GM18502 (cell line): ENCODE measurements around the gene EPHB2.

Experiments
- ATAC-seq: cut with Tn5 transposase; IDR thresholded peaks from one replicate; pipeline ENCODE4 v1.9.1; 2021; ENCODE audit warnings: mild to moderate bottlenecking; ENCODE audit not compliant: unreplicated experiment, poor library complexity

EPHB2 gene

DNA sequence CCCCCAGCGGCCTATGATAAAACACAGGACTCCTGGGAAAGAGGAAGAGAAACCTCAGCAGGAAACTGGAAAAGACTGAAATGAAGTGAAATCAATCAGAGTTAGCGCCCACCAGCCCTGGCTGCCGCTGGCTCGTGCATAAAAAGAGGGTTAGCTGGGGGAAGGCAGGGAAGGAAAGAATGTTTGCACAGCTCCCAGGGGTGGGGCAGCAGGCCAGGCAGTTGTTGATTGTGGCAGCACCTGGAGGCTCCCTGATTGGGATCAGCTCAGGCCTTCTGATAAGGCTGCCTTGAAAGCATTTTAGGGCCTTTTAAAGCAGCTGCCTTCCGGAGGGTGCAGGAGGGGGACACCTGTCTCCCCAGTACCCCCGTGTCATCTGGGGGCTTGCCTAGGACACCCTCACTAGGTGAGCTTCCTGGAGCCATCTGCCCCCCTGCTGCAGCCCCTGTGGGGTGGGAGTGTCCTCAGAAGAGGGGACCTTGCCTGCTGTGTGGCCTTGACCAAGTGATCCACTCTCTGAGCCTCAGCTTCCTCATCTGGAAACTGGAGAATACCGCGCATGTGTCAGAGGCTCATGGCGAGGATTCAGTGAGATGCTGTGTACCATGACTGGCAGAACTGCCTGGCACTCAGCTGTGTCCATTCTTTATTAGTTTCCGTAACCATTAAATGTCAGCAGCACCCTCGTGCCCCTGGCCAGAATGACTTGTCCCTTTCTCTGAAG lies 6.6 kb downstream of the EPHB2 start:
- no peak for ATAC-seq

DNA sequence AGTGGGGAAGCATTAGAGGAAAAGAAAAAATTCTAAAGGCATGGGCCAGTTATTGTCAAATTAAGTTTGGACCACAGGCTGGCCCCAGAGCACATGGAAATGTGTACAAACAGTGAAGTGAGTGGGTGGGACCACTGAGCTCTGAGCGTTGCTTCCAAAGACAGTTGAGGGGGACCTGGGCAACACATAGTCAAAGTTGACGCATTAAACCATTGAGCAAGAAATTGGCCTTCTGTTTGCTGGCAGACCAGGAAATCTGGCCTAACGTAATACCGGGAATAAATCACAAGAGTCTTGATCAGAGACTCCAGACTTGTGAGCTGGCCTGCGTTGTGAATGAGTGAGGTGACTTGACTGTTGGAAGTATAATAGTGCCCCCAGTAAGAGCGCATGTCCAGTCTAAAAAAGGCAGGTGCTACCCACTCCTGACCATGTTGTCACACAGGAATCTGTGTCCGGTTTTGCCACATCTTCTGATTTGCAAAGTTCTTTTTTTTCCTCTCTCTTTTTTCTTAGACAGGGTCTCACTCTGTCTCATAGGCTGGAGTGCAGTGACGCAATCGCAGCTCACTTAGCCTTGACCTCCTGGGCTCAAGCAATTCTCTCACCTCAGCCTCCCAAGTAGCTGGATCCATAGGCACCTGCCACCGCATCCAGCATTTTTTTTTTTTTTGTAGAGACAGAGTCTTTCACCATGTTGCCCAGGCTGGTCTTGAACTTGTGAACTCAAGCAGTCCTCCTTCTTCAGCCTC lies 10.7 kb downstream of the EPHB2 start:
- ATAC-seq, result no peak

DNA sequence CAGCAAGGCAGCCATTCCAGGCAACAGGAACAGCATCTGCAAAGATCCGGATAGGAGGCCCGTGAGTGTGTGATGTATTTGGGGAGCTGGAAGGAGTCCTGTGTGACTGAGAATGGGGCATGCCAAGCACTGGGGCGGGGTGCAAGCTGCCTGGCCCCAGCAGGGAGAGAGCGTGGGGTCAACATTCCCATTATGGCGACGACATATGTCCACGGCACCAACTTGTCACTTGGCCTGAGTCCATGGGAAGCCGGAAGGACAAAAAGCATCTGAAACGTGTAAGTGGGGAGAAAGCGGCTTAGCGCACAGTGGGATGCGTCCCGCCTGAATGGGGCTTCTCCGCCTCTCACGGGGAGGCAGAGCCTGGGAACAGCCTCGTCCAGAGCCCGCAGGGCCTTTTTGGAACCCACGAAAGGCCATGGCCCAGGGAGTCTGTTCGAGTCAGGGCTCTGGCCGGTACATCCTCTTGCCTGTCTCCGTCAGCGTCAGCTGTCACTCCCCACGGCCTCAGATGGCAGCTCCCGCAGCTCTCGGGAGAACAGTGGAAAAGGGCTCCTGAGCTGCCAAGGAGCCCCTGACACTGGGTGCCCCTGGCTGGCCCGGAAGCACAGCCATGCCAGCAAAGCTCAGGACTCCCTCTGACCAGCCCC lies 12.4 kb downstream of the EPHB2 start:
- no peak for ATAC-seq

DNA sequence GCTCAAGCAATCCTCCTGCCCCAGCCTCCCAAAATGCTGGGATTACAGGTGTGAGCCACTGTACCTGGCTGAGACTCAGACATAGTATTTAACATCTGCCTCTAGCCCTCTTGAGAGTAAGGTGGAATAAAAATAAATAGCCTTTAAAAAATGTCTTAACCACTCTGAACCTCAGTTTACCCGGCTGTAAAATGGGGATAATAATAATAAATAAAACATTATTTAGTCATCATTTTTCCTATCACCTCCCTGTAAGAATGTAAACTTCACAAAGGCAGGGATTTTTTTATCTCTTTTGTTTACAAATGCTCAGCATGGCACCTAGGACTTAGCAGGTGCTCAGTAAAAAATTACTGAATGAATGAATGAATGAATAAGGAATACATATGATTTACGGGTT lies 17.2 kb downstream of the EPHB2 start:
- ATAC-seq, result no peak

DNA sequence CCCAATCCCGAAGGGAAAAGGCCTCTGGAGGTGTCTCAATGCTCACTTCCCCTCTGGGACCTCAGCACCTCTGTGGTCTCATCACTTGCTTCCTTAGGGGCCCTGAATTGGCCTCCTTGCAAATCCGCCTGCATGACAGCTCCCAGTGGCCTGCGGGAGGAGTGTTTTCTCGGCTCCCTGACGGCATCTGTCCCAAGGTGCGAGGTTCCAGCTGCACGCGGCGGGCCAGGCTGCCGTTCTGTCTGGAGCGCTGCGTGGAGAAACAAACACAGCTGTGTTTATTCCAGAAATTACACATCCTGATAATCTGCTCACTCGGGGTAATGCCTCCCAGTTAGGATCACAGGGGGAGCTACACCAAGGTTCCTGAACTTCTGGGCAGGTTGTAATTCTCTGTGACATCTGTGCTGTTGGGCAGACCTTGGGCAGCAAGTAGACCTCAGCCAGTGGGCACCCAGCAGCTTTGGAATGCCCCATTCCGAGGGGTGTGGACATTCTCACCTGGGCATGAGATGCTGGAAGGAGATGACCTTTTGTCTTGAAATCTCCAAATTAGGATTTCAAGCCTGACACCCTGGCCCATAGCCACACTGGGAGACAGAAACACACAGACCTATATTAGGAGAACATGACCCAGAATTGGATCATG lies 18.2 kb downstream of the EPHB2 start:
- no peak for ATAC-seq

DNA sequence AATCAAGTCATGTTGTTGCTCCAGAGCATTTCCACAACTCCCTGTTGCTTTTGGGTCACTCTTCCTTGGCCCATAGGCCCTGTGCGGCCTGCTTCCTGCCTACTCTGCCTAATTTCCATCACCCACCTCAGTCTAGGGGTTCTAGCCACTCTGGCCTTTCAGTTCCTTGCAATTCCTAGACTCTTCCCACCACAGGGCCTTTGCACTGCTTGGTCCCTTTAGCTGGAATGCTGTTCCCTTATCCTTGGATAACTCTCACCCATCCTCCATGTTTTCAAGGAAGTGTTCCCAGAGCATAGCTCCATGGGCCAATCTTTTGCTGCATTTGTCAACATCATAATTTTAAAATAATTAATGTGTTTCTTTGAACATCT lies 18.7 kb downstream of the EPHB2 start:
- ATAC-seq, result no peak

DNA sequence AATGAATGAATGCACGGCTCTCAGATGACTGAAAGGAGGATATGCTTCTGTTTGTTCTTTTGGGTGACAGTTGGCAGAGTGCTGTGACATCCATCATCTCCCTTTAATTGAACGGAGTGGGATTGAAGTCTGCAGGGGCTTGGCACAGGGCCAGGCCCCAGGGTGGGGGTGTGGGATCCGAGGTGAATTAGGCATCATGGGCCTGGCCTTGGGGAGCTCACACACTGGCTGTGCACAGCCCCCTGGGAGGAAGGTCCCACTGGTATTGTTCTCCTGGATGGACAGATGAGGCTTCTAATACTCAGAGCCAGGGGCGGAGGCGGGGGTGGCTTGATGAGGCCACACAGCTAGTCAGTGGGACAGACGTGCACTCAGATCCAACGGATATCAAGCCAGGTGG lies 19.3 kb downstream of the EPHB2 start:
- no peak for ATAC-seq

DNA sequence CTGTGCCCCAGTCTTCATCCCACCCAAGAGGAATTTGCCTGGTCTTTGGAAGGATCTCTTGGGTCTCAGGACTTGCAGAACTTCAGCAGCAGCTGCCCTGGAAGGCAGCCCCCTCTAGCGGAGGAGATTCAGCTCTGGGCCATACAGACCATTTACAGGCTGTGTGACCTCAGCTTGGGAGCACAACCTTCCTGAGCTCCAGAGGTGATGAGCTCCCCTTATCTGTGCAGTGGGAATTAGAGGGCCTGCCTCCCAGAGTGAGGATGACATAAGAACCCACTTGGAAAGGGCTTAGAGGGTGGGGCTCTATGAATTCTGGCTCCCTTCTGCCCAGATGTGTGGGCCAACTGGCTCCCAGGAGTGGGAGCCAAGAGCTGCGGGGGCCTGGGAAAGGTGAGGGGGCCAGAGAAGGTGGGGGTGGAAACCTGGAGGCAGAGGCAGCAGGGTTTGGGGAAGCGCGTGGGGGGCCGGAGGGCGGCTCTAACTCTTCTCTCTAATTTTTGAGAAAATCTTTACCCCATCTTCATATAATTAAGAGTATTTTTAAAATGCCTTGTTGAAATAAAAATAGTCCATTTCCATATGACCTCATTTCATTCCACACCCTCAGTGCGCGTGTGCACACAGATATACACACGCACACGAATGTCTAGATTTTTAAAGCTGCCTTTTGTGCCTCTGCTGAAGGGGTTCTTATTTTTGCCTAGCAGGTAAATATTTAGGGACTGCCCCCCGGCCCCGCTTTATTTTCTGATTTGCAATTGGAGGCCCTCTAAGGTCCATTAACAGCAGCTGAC lies 21.5 kb downstream of the EPHB2 start:
- ATAC-seq, result no peak

DNA sequence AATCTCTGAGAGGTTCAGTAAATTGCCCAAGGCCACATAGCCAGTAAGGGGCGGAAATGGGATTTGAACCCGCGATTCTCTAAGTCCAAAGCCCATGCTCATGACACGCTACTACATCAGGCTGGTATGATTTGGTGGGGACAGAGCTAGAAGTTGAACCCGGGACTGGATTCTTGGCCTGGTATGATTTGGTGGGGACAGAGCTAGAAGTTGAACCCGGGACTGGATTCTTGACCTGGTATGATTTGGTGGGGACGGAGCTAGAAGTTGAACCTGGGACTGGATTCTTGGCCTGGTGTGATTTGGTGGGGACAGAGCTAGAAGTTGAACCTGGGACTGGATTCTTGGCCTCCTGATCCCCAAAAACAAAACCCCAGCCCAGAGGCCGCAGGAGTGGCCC lies 23.0 kb downstream of the EPHB2 start:
- ATAC-seq, result no peak

DNA sequence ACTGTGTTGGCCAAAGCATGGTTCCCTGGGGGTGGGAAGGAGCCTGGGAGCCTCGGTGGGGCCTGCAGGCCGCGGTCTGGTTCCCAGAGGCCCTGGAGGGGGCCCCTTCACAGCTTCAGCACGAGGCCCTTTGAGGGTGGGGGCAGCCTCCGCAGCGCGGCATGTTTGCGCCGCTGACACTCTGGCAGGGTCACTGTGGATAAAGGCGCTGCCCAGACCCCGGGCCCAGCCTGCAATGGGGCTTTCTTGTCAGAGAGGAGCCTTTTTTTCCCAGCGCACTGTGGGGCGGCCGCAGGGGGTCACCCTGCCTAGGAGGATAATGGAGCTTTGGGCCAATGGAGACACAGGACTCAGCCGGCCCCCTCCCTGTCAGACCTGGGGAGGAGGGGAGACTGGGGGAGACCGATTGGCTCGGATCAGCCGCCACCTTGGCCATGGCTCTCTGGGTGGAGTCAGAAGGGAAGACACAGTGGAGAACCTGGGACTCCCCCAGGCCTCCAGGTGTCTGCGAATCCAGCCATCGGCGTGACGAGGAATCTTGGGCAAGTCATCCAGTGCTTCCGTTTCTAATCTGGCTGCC lies 26.0 kb downstream of the EPHB2 start:
- ATAC-seq, result no peak

DNA sequence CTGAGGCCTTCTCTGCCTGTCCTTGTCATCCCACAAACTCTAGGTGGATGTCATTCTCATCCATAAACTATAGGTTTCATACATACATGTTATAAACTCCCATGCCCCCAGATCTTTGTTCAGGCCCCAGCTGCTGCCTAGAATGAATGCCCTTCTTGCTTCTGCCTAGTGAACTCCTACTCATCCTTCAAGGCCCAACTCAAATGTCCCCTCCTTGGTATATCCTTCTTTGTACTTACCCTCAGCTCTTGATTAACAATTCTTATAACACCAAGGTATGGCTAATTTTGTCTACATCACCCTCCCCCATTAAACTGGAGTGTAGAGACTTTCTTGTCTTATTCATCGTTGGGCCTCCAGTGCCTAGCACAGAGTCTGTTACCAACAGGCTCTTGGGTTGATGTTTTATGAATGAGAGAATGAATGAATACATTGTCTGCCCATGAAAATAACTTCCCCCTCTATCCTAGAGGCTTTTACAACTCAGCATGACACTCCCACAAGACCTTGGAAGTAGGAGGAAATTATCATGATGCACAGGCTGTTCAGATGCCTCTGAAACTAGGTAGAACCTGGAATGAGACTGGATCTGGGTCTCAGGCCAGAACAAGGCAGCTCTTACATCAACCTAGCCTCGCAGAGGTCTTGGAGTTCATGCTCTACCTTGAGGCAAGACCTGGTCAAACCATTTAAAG lies 26.9 kb downstream of the EPHB2 start:
- ATAC-seq, result no peak

DNA sequence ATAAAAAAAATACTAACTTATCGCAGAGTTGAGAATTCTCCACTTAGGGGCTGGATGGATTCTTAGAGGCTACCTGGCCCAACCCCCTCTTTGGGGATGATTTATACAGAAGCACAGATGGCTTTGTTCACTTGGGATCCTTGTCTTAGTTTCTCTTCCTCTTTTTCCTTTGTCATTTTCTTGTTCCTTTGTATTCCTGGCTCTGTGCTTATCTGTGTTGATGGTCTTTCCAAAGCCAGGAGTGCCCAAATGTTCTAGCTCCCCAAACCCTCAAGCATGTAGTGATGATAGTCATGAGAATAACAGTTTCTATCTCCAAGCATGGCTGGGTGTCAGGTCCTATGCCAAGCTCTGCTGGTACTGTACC lies 27.4 kb downstream of the EPHB2 start:
- no peak for ATAC-seq

DNA sequence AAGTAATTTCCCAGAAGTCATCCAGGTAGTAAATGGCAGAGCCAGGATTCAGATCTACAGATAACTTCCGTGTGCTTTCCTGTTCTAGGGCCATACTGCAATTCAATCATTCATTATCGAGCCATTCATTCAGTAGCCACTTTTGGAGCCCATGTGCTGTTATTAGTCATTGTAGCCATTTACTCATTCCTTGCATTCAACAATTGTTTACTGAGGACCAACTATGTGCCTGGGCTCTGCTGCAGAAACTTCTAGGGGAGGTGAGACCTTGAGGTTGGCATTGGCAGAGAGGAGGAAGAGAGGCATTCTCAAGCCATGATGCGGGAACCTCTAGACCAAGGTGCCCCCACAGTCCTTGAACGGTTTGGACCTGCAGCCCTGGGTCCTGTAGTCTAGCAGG lies 27.9 kb downstream of the EPHB2 start:
- no peak for ATAC-seq

DNA sequence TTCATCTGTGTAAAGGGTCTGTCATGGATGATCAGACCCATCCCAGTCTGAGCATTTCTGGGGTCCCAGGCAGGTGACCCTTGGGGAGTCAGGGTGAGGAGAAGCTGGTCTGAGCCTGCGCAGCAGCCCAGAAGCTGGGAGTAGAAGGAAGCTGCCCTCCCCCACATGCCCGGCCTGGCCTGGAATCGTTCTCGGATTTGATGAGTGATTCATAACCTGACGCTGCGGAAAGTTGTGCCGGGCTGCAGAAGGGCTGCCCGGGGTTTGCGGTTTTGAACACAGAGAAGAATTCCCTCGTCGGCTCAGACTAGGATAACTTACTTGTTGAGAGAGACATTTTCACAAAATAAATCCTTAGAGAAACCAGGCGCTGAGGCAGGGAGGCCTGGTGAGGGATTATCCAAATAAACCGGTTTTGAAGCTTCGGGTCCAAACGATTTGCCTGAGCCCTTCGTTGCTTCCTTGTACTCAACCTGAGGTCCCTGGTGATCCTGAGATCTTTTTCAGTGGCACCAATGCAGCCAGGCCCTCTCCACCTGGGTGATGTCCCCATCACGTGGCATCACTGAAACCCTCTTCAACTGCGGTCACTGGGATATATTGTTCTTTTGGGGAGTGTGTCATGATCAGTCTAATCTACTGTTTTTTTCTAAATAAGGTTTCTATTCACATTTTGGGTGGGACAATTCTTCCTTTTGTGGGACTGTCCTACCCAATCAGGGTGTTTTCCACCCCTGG lies 29.2 kb downstream of the EPHB2 start:
- ATAC-seq, result no peak

DNA sequence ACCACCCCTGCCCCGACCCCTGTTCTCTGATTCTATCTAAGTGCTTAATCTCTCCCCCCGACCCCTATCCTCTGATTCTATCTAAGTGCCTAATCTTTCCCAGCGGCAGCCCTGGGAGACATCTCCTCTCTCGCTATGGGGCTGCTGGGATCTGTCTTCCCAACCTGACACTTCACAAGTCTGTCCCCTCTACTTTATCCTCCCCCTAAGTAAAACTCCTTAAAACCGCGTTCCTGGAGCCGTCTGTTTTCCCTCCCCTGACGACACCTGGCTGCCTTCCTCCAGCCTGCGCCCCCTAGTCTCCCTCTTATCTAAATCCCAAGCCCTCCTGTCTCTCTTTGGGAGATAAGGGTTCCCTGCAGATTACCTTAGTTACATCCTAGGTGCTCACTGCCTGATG lies 30.5 kb downstream of the EPHB2 start:
- ATAC-seq, result no peak

DNA sequence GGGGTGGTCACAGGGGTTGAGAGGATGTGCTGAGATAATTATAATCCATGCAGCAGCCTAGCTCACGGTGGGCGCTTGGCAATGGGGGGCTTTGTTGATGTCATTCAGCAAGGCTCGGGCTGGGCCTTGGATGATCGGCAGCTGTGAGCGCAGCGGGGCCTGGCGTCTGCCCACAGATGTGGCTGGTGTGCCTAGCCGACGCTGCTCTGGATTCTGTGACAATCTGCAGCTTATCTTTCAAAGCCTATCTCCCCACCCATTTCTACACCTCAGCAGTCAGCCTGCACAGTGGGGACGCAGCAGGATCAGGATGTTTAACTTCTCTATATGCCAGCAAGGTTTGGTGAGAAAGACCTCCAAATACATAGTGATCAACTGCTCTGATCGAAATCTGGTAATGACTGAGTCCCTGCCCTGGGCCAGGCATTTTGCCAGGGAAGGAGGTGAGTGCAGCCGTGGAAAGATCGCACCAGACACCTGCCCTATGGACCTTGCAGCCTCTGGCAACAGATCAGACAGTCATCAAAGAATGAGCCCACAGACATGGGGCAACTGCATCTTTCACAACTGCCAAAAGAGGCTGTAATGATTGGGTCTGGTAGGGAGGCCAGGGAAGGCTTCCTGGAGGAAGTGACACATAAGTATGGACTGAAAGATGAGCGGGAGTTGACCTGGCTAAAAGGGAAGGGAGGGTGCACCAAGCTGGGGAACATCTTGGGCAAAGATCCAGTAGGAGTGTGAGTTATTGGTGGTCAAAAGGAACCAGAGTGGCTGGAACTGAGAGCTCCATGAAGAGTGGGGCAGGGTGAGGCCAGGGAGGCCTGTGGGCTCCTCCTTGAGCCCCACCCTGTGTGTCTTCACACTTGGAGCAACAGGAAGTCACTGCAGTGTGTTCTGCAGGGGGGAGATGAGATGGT lies 35.3 kb downstream of the EPHB2 start:
- ATAC-seq, result no peak

DNA sequence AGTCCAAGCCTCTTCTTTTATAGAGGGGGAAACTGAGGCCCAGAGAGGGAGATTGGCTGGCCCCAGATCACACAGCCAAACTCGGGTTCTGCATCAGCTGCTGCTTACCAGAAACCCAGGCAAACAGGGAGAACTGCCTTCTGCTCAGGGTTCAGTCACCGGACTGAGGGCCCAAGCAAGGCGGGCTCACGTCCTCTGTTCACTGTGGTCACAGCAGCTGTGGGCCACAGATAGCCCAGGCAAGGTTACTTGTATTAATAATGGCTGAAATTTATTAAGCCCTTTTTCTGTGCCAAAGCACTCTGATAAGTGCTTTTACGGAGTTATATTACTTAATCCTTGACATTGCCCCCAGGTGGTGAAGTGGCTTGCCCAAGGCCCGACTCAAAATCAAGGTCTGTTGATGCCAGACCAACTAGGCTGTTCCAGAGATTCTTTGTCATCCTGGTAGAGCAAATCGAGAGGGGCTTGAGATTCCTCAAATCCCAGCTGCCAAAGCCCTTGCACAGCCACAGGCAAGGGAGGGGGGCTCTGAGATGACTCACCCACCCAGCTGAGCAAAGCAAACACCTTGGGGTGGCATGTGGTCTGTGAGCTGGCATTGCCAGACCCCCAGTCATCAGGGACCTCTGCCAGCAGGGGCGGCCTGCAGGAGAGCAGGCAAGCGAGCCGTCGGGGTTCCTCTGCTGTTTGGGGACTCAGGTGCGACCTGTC lies 36.5 kb downstream of the EPHB2 start:
- no peak for ATAC-seq
